ENCODE measurements around the gene ZSCAN22.

ZSCAN22 gene

GRCh38 chr19:58351558-58351878 is 24.7 kb downstream of the ZSCAN22 start:
- DNase-seq (ENCODE audit: low read depth in 2 of 2), result no peak

- DNase-seq (ENCODE audit: low read depth in 2 of 2), result no peak
These were observed 25.4 kb downstream of the ZSCAN22 start for GRCh38 chr19:58351990-58352755.

- no peak for DNase-seq (ENCODE audit: low read depth in 2 of 2)
These were observed 26.2 kb downstream of the ZSCAN22 start, which contains the start of gene A1BG for GRCh38 chr19:58352760-58353671. Gene A1BG (minus strand): TSS chr19:58353492. CDS start chr19:58353437, 55 bp downstream.

- no peak for DNase-seq (ENCODE audit: low read depth in 2 of 2)
These were observed 27.1 kb downstream of the ZSCAN22 start for GRCh38 chr19:58353717-58354477.

- DNase-seq (ENCODE audit: low read depth in 2 of 2), result no peak
These were observed 27.8 kb downstream of the ZSCAN22 start for GRCh38 chr19:58354478-58355030.

GRCh38 chr19:58355215-58355796 is 28.5 kb downstream of the ZSCAN22 start:
- no peak for DNase-seq (ENCODE audit: low read depth in 2 of 2)

GRCh38 chr19:58355908-58356765 is 29.3 kb downstream of the ZSCAN22 start:
- DNase-seq (ENCODE audit: low read depth in 2 of 2), result no peak

- no peak for DNase-seq (ENCODE audit: low read depth in 2 of 2)
These were observed 30.1 kb downstream of the ZSCAN22 start for GRCh38 chr19:58356766-58357480.

- DNase-seq (ENCODE audit: low read depth in 2 of 2), result no peak
These were observed 30.8 kb downstream of the ZSCAN22 start for GRCh38 chr19:58357481-58358145.

- no peak for DNase-seq (ENCODE audit: low read depth in 2 of 2)
These were observed 35.1 kb downstream of the ZSCAN22 start for GRCh38 chr19:58361900-58362271.

- DNase-seq (ENCODE audit: low read depth in 2 of 2), result peak; percentile 93
These were observed 35.6 kb downstream of the ZSCAN22 start, which contains the start of gene ZNF497 for GRCh38 chr19:58362272-58362994. Gene ZNF497 (minus strand): TSS chr19:58362751. CDS start chr19:58357635, 5,116 bp downstream.

- no peak for DNase-seq (ENCODE audit: low read depth in 2 of 2)
These were observed 37.4 kb downstream of the ZSCAN22 start for GRCh38 chr19:58364146-58364545.

GRCh38 chr19:58366585-58367430 is 40.0 kb downstream of the ZSCAN22 start:
- no peak for DNase-seq (ENCODE audit: low read depth in 2 of 2)

GRCh38 chr19:58367698-58368454 is 41.1 kb downstream of the ZSCAN22 start:
- no peak for DNase-seq (ENCODE audit: low read depth in 2 of 2)

GRCh38 chr19:58368561-58369360 is 42.0 kb downstream of the ZSCAN22 start:
- no peak for DNase-seq (ENCODE audit: low read depth in 2 of 2)
